Measurements from ENCODE around the gene VSTM5.

Gene VSTM5

DNA sequence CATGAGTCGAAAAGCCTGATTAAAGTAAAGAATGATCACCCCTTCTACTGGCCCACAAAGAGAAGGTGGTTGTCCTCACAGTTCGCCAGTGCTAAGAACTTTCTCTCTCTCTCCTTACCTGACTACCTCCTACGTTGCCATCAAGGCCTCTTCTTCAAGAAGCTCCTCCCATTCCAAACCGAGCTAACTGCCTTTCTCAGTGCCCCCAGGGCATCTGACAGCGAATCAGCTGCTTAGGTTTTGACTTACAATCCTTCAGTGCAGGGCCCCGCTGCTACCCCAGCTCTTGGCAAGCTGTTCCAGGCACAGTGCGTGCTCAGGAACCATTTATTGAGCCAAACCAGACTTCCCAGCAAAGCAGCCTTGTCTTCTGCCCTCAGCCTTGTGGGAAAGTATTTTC, 5.8 kb downstream of the VSTM5 start:
- DNase-seq (ENCODE audit: low read depth in 1 of 2, low spot score in 1 of 2) = no peak

DNA sequence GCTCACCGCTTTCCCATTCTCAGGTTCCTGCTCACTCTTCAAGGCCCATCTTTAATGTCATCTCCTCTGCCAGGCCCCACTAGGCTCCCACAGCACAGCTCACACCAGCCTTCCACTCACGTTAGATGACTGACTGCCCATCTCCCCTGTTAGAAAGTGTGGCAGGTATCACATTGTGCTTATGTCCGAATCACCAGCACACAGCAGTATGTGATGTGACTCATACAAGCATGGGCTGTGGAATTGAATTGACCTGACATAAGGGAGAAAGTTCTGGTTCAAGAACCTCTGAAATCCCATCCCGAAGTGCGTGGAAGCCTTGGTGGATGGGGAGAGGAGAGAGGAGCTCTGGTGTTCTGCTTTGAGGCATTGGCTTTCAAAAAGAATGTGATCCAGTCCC, 6.5 kb downstream of the VSTM5 start:
- H3K27me3 ChIP-seq (ENCODE audit: insufficient read depth, poor library complexity, severe bottlenecking) = no peaks in the 10 kb centered on the region
- H3K27ac ChIP-seq (replicated peaks) = no peak overlapping the region
- TF ChIP-seq POLR2AphosphoS5 (IDR thresholded peaks at IDR 0.05; ENCODE audit: low read depth) (no peak), GABPA (IDR thresholded peaks at IDR 0.05; ENCODE audit: low read depth) (no peak), SPI1 (IDR thresholded peaks at IDR 0.05; ENCODE audit: borderline replicate concordance, low read depth) (no peak)
- TF ChIP-seq, protein P1, sequence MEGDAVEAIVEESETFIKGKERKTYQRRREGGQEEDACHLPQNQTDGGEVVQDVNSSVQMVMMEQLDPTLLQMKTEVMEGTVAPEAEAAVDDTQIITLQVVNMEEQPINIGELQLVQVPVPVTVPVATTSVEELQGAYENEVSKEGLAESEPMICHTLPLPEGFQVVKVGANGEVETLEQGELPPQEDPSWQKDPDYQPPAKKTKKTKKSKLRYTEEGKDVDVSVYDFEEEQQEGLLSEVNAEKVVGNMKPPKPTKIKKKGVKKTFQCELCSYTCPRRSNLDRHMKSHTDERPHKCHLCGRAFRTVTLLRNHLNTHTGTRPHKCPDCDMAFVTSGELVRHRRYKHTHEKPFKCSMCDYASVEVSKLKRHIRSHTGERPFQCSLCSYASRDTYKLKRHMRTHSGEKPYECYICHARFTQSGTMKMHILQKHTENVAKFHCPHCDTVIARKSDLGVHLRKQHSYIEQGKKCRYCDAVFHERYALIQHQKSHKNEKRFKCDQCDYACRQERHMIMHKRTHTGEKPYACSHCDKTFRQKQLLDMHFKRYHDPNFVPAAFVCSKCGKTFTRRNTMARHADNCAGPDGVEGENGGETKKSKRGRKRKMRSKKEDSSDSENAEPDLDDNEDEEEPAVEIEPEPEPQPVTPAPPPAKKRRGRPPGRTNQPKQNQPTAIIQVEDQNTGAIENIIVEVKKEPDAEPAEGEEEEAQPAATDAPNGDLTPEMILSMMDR (IDR thresholded peaks at IDR 0.05; ENCODE audit: insufficient read depth, low read length) = no peak
- TF ChIP-seq, protein P2, sequence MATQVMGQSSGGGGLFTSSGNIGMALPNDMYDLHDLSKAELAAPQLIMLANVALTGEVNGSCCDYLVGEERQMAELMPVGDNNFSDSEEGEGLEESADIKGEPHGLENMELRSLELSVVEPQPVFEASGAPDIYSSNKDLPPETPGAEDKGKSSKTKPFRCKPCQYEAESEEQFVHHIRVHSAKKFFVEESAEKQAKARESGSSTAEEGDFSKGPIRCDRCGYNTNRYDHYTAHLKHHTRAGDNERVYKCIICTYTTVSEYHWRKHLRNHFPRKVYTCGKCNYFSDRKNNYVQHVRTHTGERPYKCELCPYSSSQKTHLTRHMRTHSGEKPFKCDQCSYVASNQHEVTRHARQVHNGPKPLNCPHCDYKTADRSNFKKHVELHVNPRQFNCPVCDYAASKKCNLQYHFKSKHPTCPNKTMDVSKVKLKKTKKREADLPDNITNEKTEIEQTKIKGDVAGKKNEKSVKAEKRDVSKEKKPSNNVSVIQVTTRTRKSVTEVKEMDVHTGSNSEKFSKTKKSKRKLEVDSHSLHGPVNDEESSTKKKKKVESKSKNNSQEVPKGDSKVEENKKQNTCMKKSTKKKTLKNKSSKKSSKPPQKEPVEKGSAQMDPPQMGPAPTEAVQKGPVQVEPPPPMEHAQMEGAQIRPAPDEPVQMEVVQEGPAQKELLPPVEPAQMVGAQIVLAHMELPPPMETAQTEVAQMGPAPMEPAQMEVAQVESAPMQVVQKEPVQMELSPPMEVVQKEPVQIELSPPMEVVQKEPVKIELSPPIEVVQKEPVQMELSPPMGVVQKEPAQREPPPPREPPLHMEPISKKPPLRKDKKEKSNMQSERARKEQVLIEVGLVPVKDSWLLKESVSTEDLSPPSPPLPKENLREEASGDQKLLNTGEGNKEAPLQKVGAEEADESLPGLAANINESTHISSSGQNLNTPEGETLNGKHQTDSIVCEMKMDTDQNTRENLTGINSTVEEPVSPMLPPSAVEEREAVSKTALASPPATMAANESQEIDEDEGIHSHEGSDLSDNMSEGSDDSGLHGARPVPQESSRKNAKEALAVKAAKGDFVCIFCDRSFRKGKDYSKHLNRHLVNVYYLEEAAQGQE (IDR thresholded peaks at IDR 0.05; ENCODE audit: insufficient replicate concordance, low read depth) = no peak
- no peak overlapping the region for H3K4me3 ChIP-seq (replicated peaks; ENCODE audit: insufficient read depth, low read length)
- DNase-seq (ENCODE audit: low read depth in 1 of 2, low spot score in 1 of 2) = no peak

More for the DNA sequence above, 5.8 kb downstream of the VSTM5 start:
- Histone ChIP-seq H3K27ac (replicated peaks) (no peak overlapping the region), H3K4me3 (replicated peaks; ENCODE audit: insufficient read depth, low read length) (no peak overlapping the region), H3K27me3 (ENCODE audit: insufficient read depth, poor library complexity, severe bottlenecking) (peaks cover under 1% of the 10 kb centered on the region)
- TF ChIP-seq, protein P2 (IDR thresholded peaks at IDR 0.05; ENCODE audit: insufficient replicate concordance, low read depth) = no peak
- no peak for TF ChIP-seq GABPA (IDR thresholded peaks at IDR 0.05; ENCODE audit: low read depth)
- TF ChIP-seq POLR2AphosphoS5 (IDR thresholded peaks at IDR 0.05; ENCODE audit: low read depth) = no peak
- TF ChIP-seq, protein P1 (IDR thresholded peaks at IDR 0.05; ENCODE audit: insufficient read depth, low read length) = no peak
- no peak for TF ChIP-seq SPI1 (IDR thresholded peaks at IDR 0.05; ENCODE audit: borderline replicate concordance, low read depth)

DNA sequence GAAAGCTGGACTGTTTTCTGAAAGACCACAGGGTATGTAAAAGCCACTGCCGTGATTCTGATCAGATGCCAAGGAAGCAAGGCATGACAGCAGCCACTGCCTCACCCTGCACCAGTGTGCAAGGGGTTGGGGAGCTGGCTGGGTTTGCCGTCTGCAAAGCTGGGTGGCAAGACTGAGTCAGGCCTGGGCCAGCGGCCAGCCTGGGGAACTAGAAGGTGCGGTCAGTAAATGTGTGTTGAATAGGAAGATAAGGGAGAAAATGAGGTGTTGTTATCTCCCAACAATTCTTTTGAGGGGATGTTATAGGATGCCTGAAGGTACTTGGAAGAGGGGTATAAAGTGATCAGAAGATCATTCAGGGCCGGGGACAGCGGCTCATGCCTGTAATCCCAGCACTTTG, 8.0 kb downstream of the VSTM5 start:
- Histone ChIP-seq H3K4me3 (replicated peaks; ENCODE audit: insufficient read depth, low read length) (no peak overlapping the region), H3K27ac (replicated peaks) (no peak overlapping the region), H3K27me3 (ENCODE audit: insufficient read depth, poor library complexity, severe bottlenecking) (no peaks in the 10 kb centered on the region)
- no peak for DNase-seq (ENCODE audit: low read depth in 1 of 2, low spot score in 1 of 2)
- TF ChIP-seq, protein P1 (IDR thresholded peaks at IDR 0.05; ENCODE audit: insufficient read depth, low read length) = no peak
- no peak for TF ChIP-seq POLR2AphosphoS5 (IDR thresholded peaks at IDR 0.05; ENCODE audit: low read depth)
- TF ChIP-seq SPI1 (IDR thresholded peaks at IDR 0.05; ENCODE audit: borderline replicate concordance, low read depth) = no peak
- no peak for TF ChIP-seq GABPA (IDR thresholded peaks at IDR 0.05; ENCODE audit: low read depth)
- TF ChIP-seq, protein P2 (IDR thresholded peaks at IDR 0.05; ENCODE audit: insufficient replicate concordance, low read depth) = no peak

Data from HL-60 (cell line).